ENCODE results near the gene LSM14A. TPM values are rescaled to one million over a fixed set of nuclear protein-coding genes. Genes with fewer than 3 reads are reported as not detected.

Gene LSM14A
- total and polyA plus RNA-seq, 9 of the 15 experiments (the other 6 are each of a cell fraction or from before 2014, with no cell fraction given), result 19.5 to 150 (median 95.1) TPM

DNA sequence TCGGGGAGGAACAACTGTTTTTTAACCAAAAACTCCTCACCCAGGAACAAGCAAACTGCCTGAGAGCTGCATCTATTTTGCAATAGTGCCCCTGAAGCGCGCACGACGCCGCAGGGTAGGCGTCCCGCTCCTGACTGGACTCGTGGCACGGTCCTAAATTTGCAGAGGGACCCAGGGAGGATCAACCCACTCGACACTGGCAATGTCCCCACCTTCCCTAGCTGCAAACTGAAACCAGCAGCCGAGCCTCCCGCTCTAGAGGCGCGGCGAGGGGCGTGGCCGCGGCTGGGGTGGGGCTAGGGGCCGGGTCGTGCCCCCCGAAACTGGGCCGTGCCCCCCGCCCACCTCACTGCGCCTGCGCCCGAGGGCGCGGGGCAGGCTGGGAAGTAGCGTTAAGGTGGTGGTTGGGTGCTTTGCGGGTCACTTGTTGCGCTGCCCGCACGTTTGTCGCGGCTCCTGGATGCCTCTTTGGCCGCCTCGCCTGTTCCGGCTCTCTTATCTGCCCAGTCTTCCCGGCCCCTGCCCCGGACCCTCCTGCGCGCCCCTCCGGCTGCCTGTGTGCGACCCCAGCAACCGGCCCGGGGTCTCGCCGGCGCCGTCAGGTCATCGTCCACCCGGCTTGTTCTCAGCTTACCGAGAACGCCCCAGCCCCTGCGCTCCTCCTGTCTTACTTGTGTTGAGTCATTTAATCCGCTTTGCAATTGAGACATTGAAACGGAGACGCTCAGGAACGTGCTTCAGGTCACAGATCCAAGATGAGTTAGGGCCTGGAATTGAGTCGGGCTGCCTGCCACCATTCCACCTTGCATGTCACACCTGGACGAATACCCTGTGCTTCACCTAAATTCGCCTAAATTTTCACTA is 37.9 kb upstream of the LSM14A start (continued):
- TF ChIP-seq TSHZ1 (CRISPR knock-in tag; IDR thresholded peaks at IDR 0.05) (no peak), PRMT5 (CRISPR knock-in tag; IDR thresholded peaks at IDR 0.05) (no peak), NR2C2 (CRISPR knock-in tag; IDR thresholded peaks at IDR 0.05) (peak; percentile 43; the same call in 1 of the 2 replicates), NR2C2 (tag; IDR thresholded peaks at IDR 0.05) (peak; percentile 82), TRIM28 (IDR thresholded peaks at IDR 0.05) (no peak), PHTF2 (CRISPR knock-in tag; IDR thresholded peaks at IDR 0.05) (no peak), U2AF1 (optimal IDR thresholded peaks at IDR 0.05; ENCODE audit: low read depth, low read length) (no peak), ZNF717 (CRISPR knock-in tag; IDR thresholded peaks at IDR 0.05) (no peak), ZNF395 (CRISPR knock-in tag; IDR thresholded peaks at IDR 0.05) (no peak), CBX2 (IDR thresholded peaks at IDR 0.05; ENCODE audit: insufficient read depth, low read length, poor library complexity, severe bottlenecking) (no peak), SIRT6 (IDR thresholded peaks at IDR 0.05; ENCODE audit: low read depth, low read length) (no peak), ZNF586 (CRISPR knock-in tag; conservative IDR thresholded peaks at IDR 0.05) (no peak), E2F5 (CRISPR knock-in tag; IDR thresholded peaks at IDR 0.05) (peak; percentile 37; the same call in 1 of the 2 replicates), ZNF561 (CRISPR knock-in tag; conservative IDR thresholded peaks at IDR 0.05) (no peak), ZNF76 (CRISPR knock-in tag; IDR thresholded peaks at IDR 0.05; ENCODE audit: borderline replicate concordance) (no peak), CGGBP1 (CRISPR knock-in tag; IDR thresholded peaks at IDR 0.05) (no peak)
- TF ChIP-seq, protein P1, sequence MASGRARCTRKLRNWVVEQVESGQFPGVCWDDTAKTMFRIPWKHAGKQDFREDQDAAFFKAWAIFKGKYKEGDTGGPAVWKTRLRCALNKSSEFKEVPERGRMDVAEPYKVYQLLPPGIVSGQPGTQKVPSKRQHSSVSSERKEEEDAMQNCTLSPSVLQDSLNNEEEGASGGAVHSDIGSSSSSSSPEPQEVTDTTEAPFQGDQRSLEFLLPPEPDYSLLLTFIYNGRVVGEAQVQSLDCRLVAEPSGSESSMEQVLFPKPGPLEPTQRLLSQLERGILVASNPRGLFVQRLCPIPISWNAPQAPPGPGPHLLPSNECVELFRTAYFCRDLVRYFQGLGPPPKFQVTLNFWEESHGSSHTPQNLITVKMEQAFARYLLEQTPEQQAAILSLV (tag; IDR thresholded peaks at IDR 0.05), result no peak
- TF ChIP-seq, protein P2, sequence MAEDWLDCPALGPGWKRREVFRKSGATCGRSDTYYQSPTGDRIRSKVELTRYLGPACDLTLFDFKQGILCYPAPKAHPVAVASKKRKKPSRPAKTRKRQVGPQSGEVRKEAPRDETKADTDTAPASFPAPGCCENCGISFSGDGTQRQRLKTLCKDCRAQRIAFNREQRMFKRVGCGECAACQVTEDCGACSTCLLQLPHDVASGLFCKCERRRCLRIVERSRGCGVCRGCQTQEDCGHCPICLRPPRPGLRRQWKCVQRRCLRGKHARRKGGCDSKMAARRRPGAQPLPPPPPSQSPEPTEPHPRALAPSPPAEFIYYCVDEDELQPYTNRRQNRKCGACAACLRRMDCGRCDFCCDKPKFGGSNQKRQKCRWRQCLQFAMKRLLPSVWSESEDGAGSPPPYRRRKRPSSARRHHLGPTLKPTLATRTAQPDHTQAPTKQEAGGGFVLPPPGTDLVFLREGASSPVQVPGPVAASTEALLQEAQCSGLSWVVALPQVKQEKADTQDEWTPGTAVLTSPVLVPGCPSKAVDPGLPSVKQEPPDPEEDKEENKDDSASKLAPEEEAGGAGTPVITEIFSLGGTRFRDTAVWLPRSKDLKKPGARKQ (CRISPR knock-in tag; IDR thresholded peaks at IDR 0.05), result no peak

Measured in K562 (cell line).